Mesodermal cell (in vitro differentiated cells): ENCODE measurements around the gene FHIT.
A peak's percentile ranks its signal among the peaks of the same experiment; 100 is the strongest.
"Not testable (repeated sequence)": the region's sequence is repeated elsewhere in the genome, so short reads cannot be mapped to it uniquely, and the experiment has no call there.

Experiments used
- H3K27ac ChIP-seq: 2 replicates; pipeline ENCODE4 v1.7.0; 2013; ENCODE audit warnings: mild to moderate bottlenecking, low read depth, low read length, moderate library complexity; ENCODE audit not compliant: severe bottlenecking
- H3K36me3 ChIP-seq: 2 replicates; pipeline ENCODE4 v1.7.1; 2013; ENCODE audit warnings: mild to moderate bottlenecking, low read length, moderate library complexity; ENCODE audit not compliant: control insufficient read depth, insufficient read depth
- H3K4me1 ChIP-seq: one replicate; pipeline ENCODE4 v1.7.1; 2013; ENCODE audit warnings: mild to moderate bottlenecking, low read length; ENCODE audit not compliant: insufficient read depth, control insufficient read depth, poor library complexity, severe bottlenecking
- H3K4me3 ChIP-seq: 2 replicates; pipeline ENCODE4 v1.7.0; 2013; ENCODE audit warnings: low read length, control low read depth, mild to moderate bottlenecking; ENCODE audit not compliant: insufficient read depth, poor library complexity, severe bottlenecking; ENCODE audit errors: extremely low read depth
- H3K9me3 ChIP-seq: 2 replicates; pipeline ENCODE4 v1.7.1; 2013; ENCODE audit warnings: mild to moderate bottlenecking, low read length, moderate library complexity; ENCODE audit not compliant: control insufficient read depth
- WGBS, 2 experiments: methylation state at CpG; one replicate each; pipeline ENCODE4 v1.1.5; 2013; ENCODE audit warnings: missing lambda C conversion rate in 2 of 2; ENCODE audit not compliant: insufficient coverage in 2 of 2; 5-methylcytosine and 5-hydroxymethylcytosine counted together

FHIT gene

DNA sequence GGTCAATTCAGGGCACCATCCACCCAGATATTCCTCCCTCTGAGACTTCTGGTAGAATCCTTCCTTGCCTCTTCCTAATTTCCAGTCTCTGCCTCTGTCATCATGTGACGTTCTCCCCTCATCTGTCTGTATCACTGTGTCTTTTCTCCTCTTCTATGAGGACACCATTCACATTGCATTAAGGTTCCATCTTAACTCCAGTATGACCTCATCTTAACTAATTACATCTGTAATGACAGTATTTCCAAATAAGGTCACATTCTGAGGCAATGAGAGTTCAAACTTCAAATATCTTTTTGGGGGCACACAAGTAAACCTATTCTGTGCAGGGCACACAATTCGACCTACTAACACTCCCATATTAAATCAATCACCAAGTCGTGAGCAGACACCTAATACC lies 169.7 kb downstream of the FHIT start:
- Histone ChIP-seq H3K4me1 (peaks cover 6% of the 10 kb centered on the region), H3K36me3 (no peaks in the 10 kb centered on the region), H3K27ac (no peak overlapping the region), H3K4me3 (no peak overlapping the region), H3K9me3 (no peaks in the 10 kb centered on the region)
- WGBS, 2 experiments: 79 to 85% methylated on average over 3 of the region's 3 CpGs

DNA sequence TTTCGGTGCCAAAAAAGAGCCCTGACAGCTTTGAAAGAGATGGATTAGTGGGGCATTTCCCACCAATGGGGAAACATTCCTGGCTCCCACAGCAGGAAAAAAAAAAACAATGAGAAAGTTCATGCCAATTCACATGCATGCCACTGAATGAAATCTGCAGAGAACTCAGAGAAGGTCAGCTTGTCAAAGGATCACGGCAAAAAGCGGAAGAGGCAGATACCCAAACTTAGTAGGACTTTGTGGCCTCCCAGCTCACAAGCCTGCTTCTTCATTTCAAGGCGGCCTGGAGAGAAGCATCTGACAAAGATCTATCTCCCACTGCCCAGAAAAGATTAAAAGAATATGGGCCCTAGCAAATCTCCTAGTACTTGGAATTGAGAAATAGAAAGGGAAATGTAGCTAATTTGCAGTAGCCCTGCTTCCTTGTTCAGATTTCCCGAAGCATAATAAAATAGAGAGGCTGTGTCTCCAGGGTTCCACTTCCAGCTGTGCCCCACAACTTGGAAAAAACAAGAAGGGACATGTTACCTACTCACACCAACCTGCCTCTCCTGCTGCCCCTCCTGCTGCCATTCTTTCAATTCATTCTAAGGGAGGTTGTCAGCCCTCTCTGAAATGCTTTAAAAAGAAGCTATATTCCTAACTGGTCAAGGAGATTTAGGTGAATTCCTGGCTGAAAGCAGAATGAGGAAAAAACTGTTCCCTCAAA lies 170.4 kb downstream of the FHIT start:
- no peaks in the 10 kb centered on the region for H3K36me3 ChIP-seq
- peak overlapping the region; percentile 20 for H3K27ac ChIP-seq
- peaks cover 6% of the 10 kb centered on the region for H3K4me1 ChIP-seq
- H3K9me3 ChIP-seq: no peaks in the 10 kb centered on the region
- H3K4me3 ChIP-seq: no peak overlapping the region
- WGBS, 2 experiments: 32 to 53% methylated on average over 3 of the region's 5 CpGs

DNA sequence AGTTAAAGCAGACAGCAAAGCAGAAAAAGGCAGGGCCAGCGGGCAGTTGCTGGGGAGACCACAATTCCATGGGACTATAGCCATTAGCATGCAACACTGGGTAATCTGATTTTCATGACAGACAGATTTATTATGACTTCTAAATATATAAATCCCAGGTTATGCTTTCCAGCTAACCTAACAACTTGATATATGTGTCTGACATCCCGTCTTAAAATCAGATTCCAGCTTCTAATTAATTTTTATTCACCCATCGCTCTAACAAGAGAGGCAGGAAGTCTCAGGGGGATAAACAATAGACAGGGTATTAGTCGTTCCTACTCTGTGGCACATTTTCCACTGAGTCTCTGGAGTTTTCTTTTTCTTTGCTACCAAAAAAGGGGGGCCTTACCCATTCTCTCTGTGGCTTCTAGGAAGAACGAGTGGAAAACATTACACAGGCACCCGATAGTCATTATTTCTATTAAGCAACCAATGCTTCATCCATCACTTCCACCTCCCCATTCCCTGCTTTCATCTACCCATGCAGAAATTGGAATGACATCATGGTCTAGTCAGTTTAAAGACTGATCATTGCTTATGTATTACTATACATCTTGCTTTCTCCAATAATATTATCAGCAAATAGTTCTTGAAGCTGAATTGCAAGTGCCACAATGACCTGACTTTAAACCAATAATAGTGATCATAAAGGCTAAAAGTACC lies 173.1 kb downstream of the FHIT start:
- no peaks in the 10 kb centered on the region for H3K36me3 ChIP-seq
- peak overlapping the region; percentile 72 for H3K27ac ChIP-seq
- no peaks in the 10 kb centered on the region for H3K9me3 ChIP-seq
- WGBS, 2 experiments: 74 to 82% methylated on average over 4 of the region's 6 CpGs
- no peak overlapping the region for H3K4me3 ChIP-seq
- peaks cover 6% of the 10 kb centered on the region for H3K4me1 ChIP-seq

DNA sequence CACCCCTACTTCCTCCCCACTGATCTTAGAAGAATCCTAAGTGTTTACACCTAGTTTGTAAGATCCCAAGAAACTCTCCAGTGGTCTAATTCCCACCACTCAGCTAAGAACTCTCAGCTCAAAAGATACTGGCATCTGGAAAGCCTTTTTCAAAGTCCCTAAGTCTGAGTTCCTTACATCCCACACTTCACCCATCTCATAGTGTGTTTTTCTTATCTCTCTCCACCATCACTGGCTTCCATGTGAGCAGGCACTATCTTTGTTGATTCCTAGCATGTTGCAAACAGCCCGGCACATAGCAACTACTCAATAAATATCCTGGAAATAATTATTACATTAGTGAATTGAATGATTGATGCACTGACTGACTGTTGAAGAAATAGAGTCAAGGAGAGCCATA lies 173.7 kb downstream of the FHIT start:
- Histone ChIP-seq H3K27ac (peak overlapping the region; percentile 72), H3K36me3 (no peaks in the 10 kb centered on the region), H3K4me3 (no peak overlapping the region), H3K4me1 (peaks cover 6% of the 10 kb centered on the region), H3K9me3 (no peaks in the 10 kb centered on the region)
- no CpG with 5 or more reads among the region's 1 CpG for WGBS, 2 experiments

DNA sequence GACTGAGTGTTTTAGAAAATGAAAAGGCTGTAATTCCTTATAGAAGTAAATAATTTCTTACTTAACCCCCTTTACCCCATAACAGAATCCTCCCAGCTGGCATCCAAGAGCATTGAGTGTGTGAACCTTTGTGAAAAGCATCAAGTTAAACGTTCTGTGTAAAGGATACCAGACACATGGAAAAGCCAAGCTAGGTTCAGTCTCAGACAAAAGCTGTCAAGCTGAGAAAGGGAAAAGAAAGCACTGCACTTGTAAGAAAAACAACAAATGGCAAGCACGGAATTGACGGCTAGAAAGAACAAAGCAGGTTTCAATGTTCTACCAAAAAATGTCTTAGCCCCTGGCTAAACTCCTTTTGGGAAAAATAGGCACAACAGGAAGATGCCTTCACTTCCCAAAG lies 176.5 kb downstream of the FHIT start:
- Histone ChIP-seq H3K9me3 (no peaks in the 10 kb centered on the region), H3K36me3 (no peaks in the 10 kb centered on the region), H3K4me3 (no peak overlapping the region), H3K4me1 (peaks cover 6% of the 10 kb centered on the region), H3K27ac (no peak overlapping the region)
- 54 to 68% methylated on average over 3 of the region's 3 CpGs for WGBS, 2 experiments

DNA sequence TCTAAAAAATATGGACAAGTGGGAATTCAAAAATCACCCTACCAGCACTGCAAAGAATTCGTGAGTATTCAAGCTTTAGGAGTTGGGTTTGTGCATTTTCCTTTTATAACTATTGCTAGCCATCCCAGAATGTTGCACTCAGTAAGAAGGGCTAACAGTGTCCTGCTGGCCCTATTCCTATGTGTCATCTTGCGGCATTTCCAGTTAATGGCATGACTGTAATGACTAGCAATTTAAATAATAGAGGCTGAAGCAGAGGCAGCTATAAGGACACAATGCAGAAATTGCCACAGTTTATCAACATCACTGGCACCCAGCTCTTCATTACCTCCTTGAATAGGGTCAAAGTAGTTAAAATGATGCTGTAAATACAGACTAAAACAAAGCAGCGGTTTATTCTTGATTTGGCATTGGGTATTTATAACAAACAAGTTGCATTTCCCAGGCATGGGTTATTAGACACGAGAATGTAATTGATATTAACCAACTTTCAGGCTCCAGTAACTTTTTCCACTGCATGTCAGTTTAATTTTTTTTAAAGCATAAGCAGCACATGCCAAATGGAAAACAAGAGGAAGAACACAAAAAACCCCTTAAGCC lies 177.6 kb downstream of the FHIT start:
- H3K4me3 ChIP-seq: no peak overlapping the region
- H3K36me3 ChIP-seq: no peaks in the 10 kb centered on the region
- peaks cover 6% of the 10 kb centered on the region for H3K4me1 ChIP-seq
- H3K27ac ChIP-seq: no peak overlapping the region
- no peaks in the 10 kb centered on the region for H3K9me3 ChIP-seq
- 78 to 83% methylated on average over 1 to 3 of the region's 4 CpGs for WGBS, 2 experiments

DNA sequence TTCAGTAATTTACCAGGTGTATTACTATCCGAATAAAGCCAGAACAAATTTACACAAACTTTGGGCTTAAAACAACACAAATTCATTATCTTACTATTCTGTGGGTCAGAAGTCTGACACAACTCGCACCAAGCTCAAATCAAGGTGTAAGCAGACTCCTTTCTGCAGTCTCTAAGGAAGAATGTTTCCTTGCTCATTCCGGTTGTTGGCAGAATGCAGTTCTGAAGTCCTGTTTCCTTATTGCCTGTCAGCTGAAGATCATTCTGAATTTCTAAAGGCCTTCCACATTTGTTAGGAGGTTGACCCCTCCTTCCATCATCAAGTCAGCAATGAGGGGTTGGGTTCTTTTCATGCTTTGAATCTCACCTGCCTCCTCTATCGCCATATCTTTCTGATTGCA lies 183.2 kb downstream of the FHIT start:
- 91 to 100% methylated on average over 2 to 4 of the region's 4 CpGs for WGBS, 2 experiments
- Histone ChIP-seq H3K9me3 (no peaks in the 10 kb centered on the region), H3K27ac (no peak overlapping the region), H3K4me1 (no peaks in the 10 kb centered on the region), H3K36me3 (no peaks in the 10 kb centered on the region), H3K4me3 (no peak overlapping the region)

DNA sequence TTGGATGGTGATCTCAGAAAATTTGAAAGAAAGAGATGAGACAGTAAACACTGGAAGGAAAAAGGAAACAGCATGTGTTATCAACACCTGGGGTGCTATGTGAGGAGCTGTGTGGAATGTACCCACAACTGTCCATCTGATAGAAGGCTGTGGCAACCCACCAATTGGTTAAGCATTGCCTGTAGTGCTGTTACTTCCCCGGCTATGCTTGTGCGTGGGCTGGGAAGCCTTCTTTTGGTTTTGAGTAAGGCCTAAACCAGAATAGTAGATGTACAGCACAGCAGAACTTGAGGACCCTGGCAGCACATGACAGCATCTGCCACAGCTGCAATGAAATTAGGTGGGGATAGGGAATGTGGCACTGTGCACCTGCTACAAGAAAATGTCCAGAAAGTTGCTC lies 184.5 kb downstream of the FHIT start:
- no peaks in the 10 kb centered on the region for H3K4me1 ChIP-seq
- 75% methylated on average over 2 of the region's 2 CpGs; no CpG with 5 or more reads in 1 of the 2 experiments for WGBS, 2 experiments
- no peak overlapping the region for H3K27ac ChIP-seq
- no peaks in the 10 kb centered on the region for H3K36me3 ChIP-seq
- H3K9me3 ChIP-seq: no peaks in the 10 kb centered on the region
- no peak overlapping the region for H3K4me3 ChIP-seq

DNA sequence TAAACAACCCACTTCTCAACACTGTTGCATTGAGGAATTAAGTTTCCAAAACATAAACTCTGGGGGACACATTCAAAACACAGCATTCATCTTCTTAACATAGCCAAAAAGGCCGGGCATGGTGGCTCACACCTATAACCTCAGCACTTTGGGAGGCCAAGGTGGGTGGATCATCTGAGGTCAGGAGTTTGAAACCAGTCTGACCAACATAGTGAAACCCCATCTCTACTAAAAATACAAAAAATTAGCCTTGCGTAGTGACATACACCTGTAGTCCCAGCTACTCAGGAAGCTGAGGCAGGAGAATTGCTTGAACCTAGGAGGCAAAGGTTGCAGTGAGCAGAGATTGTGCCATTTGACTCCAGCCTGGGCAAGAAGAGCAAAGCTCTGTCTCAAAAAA lies 185.0 kb downstream of the FHIT start:
- not testable (repeated sequence) for H3K9me3 ChIP-seq, H3K4me1 ChIP-seq, H3K4me3 ChIP-seq, H3K36me3 ChIP-seq, H3K27ac ChIP-seq
- 83% methylated on average over 1 of the region's 2 CpGs; no CpG with 5 or more reads in 1 of the 2 experiments for WGBS, 2 experiments

DNA sequence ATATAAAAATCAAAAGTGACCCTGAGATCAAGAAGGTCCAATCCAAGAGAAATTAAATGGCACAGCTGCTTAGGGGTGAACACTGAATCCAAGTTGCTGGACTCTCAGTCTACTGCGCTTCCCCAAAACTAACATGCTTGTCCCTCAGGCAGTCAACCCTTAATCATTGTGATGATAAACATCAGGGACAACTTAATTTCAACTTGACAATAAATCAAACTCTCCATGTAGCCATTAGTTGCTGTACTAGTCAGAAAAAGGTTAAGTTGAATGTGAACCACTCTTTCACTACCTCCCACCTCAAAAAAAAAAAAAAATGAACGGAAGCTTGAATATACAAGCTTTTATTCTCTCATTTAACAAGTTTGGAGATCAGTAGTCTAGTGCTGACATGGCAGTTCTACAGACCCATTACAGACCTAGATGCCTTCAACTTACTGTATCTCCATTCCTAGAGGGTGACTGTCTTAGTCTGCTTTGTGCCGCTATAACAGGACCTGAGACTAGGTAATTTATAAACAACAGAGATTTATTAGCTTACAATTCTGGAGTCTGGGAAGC lies 185.7 kb downstream of the FHIT start:
- Histone ChIP-seq H3K4me3 (no peak overlapping the region), H3K27ac (no peak overlapping the region), H3K36me3 (no peaks in the 10 kb centered on the region), H3K9me3 (no peaks in the 10 kb centered on the region), H3K4me1 (no peaks in the 10 kb centered on the region)
- no CpG with 5 or more reads among the region's 3 CpGs for WGBS, 2 experiments
